Activated T-cell treated with anti-CD3 and anti-CD28 coated beads, Interleukin-2, amount 50 U/mL, for 48 hours (primary cell): ENCODE data around the gene CCDC187.
"Not testable (repeated sequence)": the region's sequence is repeated elsewhere in the genome, so short reads cannot be mapped to it uniquely, and the experiment has no call there.

Experiments used
- DNase-seq, 2 experiments: peaks; one replicate each; pipeline ENCODE4 v3.0.0-alpha.2; 2020

CCDC187 gene

DNA sequence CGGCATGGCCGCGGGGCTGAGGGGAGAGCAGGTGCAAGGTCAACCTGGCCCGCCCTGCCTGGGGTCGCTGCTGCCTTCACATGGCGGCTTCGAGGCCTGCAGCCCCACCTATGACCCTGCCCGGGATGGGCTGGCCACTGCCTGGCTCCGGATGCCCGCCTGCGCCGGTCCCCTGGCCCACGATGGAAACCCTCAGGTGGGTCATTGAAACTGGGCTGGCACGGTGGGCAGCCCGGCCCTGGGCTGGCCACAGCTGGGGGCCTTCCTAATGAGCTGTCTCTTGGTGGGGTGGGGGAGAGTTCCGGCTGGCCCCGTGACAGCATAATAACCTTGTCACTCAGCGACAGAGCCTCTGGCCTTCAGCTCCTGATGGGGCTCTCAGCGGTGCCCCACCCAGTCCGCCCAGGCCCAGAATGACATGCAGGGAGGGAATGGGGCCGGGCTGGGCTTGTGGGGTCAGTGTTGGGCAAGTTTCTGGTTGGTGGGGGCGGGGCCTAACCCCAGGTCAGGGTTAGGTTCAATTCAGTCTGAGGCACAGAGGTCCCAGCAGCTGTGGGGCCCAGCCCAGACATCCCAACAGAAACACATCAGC lies at the start of gene CCDC187:
CCDC187 (minus strand) TSS at position 270 of the 592 bp plus-strand sequence; CDS start at position 6, 264 bp downstream.
- DNase-seq, result no peak

DNA sequence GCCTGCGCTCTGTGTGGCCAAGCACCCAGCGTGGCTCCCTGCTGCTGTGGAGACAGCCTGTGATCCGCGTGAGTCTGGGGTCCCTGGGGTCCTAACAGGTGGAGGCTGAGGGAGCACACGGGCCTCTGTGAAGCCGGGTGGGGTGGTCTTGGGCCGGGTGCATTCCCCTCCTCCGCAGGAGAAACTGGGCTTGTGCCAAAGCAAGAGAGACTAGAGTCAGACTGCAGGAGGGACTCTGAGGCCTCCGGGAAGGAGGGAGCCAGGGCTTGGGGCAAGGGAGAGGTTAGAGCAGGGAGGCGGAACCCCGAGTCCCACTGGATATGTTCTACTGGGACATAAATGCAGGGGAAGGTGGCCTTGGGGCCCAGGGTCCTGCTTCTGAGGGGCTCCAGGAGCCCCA lies 49.2 kb upstream of the CCDC187 start:
- no peak for DNase-seq

DNA sequence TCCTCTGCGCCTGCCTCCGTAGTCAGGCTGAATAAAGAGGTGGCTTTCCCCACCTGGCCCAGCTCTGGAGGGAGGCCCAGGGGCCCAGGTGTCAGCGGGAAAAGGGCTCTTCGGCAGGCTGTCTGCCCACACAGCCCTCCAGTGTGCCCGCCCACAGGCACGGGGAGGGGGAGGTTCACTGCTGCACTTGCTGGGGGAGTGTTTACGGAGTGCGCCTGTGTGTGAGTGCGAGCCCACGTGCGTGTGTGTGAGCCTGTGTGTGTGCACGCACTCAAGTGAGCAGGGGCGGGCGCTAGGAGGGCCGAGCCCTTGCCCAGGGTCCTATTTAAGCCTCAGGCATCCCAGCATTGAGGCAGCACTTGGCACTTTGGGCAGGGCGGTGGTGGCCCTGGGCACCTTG lies 48.8 kb upstream of the CCDC187 start:
- no peak for DNase-seq

GRCh38 chr9:136351868-136352267 lies 48.0 kb upstream of the CCDC187 start:
- DNase-seq, result not testable (repeated sequence)

GRCh38 chr9:136351252-136351800 lies 47.4 kb upstream of the CCDC187 start:
- DNase-seq, result no peak

- DNase-seq, result no peak
These were observed 45.7 kb upstream of the CCDC187 start for GRCh38 chr9:136349546-136349945.

DNA sequence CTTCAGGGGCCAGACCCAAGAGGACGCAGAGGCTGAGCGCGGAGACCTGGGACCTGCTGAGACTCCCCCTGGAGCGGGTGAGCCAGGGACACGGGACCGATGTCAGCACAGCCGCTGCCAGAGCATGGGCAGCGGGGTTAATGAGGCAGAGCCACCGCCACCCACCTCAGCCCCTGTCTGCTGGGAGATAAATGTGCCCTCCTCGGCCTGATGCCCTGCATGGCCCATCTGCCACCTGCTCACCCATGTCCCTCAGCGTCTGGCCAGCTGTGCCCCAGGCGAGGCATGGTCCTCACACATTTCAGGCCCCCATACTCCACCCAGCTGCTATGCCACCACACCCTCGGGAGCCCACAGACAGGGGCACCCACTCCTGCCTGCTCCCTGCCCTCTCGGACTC lies 44.8 kb upstream of the CCDC187 start:
- DNase-seq, result no peak

DNA sequence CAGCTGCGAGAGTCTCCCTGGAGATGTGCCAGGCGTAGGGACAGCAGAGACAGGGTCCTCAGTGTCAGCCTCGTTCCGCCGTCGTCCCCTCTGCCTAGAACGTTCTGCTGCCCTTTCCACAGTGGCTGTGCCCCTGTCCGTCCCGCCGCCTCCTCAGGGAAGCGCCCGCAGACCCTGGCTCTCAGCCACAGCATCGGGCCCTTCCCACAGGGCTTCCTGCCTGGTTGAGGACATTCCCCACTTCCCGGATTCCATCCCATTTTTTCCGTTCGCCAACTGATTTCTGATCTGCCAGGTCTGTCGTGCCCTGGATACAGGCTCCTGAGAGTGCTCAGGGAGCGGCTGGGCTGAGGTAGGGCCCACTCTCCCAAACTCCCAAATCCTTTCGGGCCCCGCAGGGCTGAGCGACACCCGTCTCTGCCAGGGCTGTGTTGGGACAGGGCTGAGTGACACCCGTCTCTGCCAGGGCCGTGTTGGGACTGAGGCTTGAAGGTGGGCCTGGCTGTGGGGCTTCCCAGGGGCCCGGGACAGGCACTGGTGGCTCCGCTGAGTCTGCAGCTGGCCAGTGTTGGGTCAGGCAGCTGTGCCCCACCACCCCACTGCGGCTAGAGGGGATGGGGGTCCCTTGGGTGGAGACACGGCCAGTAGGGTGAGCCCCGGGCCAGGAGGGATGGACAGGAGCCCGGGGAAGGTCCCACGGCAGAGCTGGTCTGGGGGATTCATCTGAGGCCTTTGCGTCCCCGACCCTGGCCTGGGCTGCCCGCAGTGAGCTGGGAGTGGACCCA lies 43.8 kb upstream of the CCDC187 start:
- DNase-seq, result no peak

GRCh38 chr9:136346927-136347465 lies 43.1 kb upstream of the CCDC187 start:
- DNase-seq, result no peak

DNA sequence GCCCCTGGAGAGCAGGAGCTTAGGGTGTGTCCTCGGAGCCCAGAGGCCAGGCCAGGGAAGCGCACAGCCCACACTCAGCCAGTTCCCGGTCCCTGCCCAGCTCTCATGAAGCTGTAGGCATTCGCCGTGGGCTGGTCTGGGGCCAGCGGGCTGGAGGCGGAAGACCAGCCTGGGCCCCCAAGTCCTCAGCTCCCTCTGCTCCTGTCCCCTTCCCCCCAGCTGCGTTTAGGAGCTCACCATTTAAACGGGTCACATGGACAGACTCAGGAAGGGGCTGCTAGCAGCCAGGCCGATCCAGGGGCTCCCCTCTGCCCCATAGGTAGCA lies 42.2 kb upstream of the CCDC187 start:
- DNase-seq, result no peak

DNA sequence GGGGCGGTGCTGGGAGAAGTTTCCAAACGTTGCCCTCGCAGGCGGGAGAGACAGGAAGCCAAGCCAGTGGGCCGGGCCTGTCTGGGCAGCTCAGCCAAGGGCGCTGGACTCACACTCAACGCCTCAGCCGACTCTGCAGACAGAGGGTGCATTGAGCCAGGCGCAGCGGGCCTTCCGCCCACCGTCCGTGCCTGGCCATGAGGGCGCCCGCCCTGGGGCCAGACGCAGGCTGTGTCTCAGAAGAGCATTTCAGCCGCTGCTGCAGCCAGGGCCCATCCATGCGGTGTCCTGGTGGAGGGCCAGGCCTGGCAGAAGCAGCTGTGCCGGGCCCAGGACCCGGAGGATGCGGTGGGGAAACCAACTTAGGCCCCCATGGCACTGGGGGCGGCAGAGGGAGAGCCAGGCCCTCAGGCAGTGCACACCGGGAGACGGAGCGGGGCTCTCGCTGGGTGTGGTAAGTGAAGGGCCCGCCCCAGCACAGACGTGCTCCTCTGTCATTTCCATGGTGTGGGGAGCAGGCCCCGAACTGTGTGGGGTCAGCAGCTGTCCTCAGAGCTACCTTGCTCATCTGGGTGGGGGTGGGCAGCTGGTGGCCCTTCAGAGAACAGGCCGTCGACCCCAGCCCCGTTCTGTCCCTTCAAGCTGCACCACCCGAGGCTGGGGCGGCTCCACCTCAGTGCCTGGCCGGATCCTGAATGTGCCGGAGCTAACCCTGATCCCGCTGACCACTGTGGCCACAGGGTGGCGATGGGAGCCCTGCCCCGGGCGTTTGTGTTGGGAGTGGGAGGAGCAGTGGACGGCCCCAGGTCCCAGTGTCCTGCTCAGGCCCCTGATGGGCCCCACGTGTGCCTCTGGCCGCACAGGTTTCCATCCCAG lies 41.6 kb upstream of the CCDC187 start:
- DNase-seq, result no peak

- DNase-seq, result no peak
These were observed 40.8 kb upstream of the CCDC187 start for GRCh38 chr9:136344544-136345280.

DNA sequence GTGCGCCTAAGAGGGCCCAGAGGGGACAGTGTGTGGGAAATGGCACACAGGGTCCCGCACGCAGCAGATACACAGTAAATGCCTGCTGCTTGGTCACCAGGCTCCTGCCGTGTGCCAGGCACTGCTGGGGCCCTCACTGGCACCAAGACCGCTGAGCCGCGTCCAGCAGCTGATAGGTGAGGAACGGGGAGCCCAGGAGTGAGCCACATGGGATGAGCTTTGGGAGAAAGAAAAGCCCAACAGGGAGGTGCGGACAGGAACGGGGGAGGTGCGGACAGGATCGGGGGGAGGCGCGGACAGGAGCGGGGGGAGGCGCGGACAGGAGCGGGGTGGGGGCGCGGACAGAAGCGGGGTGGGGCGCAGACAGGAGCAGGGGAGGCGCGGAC lies 40.0 kb upstream of the CCDC187 start:
- no peak for DNase-seq

DNA sequence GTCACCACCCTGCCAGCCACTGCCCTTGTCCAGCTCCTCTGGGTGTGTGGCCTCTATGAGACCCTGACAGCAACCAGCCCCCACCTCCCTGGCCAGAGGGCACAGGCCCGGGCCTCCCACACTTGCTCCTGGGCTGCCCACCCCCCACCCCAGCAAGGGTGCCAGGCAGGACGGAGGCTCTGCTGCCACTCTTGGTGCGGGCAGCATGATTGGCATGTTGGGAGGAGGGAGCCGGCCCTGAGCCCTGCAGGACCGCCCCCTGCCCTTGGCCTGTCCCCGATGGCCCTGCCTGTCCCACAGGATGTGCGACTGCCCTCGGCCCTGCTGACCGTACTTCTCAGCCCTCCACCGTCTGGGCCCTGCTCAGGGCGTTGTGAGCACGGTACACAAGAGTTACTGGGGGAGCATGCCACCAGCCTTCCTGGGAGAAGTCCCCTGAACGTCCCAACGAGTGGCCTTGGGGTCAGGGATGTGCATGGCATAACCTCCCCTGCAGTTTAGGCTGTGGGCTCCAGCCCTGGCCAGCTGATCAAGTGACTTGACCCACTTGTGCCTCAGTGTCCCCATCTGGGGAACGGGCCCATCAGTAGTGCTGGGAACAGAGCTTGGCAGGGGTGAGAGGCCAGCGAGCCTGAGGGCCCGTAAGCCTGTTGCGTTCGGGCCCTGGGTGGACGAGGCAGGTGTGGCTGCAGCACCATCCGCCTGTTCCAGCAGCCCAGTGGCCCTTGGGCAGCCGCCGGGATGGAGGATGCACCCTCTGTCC lies 39.4 kb upstream of the CCDC187 start:
- DNase-seq, result no peak

GRCh38 chr9:136342181-136343120 lies 38.6 kb upstream of the CCDC187 start:
- peak; percentile 87 for DNase-seq

DNA sequence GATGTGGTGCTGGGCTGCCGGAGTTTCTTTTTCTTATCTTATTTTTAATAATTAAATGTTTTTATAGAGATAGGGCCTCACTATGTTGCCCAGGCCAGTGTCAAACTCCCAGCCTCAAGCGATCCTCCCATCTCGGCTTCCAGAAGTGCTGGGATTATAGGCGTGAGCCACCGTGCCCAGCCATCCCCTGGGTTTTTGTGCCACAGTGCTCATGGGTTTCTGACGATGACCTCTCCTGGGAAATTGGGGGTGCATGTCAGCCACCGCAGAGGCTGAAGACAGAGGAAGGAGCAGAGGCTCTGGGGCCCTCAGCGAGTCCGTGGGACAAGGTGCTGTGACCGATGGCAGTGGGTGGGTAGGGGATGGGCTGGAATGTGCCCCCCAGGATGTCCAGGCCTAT lies 37.9 kb upstream of the CCDC187 start:
- no peak for DNase-seq

DNA sequence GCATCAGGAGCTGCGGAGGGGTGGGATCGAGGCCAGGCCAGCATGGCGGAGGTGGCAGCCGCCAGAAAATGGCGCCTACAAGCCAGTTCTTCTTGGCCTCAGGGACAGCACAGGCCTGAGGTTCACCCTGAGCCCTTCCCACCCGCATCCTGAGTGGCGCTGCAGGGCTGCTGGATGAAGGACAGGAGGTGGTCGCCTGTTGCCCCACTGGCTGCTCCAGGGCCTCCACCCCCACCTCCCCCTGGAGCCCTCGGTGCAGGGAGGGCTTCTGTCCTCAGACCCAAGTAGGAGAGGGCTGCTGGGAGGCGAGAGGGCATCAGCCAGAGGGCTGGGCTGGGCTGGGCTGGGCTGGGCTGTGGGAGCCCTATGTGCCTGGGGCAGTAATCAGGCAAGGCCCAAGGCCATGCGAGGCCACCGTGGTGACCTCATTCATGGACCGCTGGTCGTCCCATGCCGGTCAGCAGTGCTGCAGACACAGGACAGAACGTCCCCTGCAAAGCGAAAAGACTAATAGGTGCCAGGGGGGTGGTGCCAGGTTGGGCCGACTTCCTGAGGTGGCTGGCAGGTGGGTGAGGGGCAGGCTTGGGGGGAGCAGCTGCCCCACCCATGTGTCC lies 37.3 kb upstream of the CCDC187 start:
- DNase-seq, result no peak

- DNase-seq, result no peak
These were observed 36.6 kb upstream of the CCDC187 start for GRCh38 chr9:136340356-136341041.

GRCh38 chr9:136339958-136340310 lies 36.0 kb upstream of the CCDC187 start:
- DNase-seq, result no peak
